GM12865 (cell line): ENCODE data around the gene RNF145.
A peak's percentile ranks its signal among the peaks of the same experiment; 100 is the strongest.
"Not testable (repeated sequence)": the region's sequence is repeated elsewhere in the genome, so short reads cannot be mapped to it uniquely, and the experiment has no call there.

Experiments
- DNase-seq: peaks from one replicate; pipeline ENCODE4 v3.0.0; 2010; ENCODE audit warnings: low read depth
- H3K4me3 ChIP-seq: 2 replicates; pipeline ENCODE4 v1.5.1; 2011; ENCODE audit warnings: mild to moderate bottlenecking, low read depth, low read length, control low read depth
- CTCF ChIP-seq: IDR thresholded peaks from 2 replicates; pipeline ENCODE4 v1.5.1; 2011; ENCODE audit warnings: low read length, control low read depth, low read depth, inconsistent platforms; ENCODE audit not compliant: insufficient read depth; ENCODE audit errors: missing control alignments

The RNF145 gene

GRCh38 chr5:159123700-159124099 lies 85.7 kb downstream of the RNF145 start:
- peak; percentile 46 for DNase-seq
- H3K4me3 ChIP-seq, result no peak overlapping the region
- TF ChIP-seq CTCF, result no peak

GRCh38 chr5:159123189-159123588 lies 86.2 kb downstream of the RNF145 start:
- TF ChIP-seq CTCF, result no peak
- H3K4me3 ChIP-seq, result no peak overlapping the region
- DNase-seq, result no peak

GRCh38 chr5:159121061-159121460 lies 88.3 kb downstream of the RNF145 start:
- DNase-seq, result no peak
- no peak for TF ChIP-seq CTCF
- H3K4me3 ChIP-seq, result no peak overlapping the region

GRCh38 chr5:159120446-159120845 lies 88.9 kb downstream of the RNF145 start:
- H3K4me3 ChIP-seq, result no peak overlapping the region
- DNase-seq, result peak; percentile 53
- TF ChIP-seq CTCF, result no peak

- DNase-seq, H3K4me3 ChIP-seq: not testable (repeated sequence)
Observed at GRCh38 chr5:159119842-159120241, 89.5 kb downstream of the RNF145 start.

GRCh38 chr5:159118958-159119659 lies 90.2 kb downstream of the RNF145 start:
- not testable (repeated sequence) for DNase-seq, H3K4me3 ChIP-seq

- DNase-seq, result no peak
- H3K4me3 ChIP-seq, result no peak overlapping the region
- TF ChIP-seq CTCF, result no peak
Observed at GRCh38 chr5:159113405-159113804, 95.9 kb downstream of the RNF145 start.

- DNase-seq, result no peak
- no peak overlapping the region for H3K4me3 ChIP-seq
- TF ChIP-seq CTCF, result no peak
Observed at GRCh38 chr5:159112436-159112835, 96.9 kb downstream of the RNF145 start.
